Activated CD4-positive, alpha-beta T cell treated with anti-CD3 and anti-CD28 coated beads, Interleukin-2, Interleukin-6, amounts not matched to agents 100 ng/mL and 50 ng/mL, durations not matched to agents 16 hours and 8 hours (primary cell): Measurements from ENCODE around the gene DDX55.
"Not testable (repeated sequence)": the region's sequence is repeated elsewhere in the genome, so short reads cannot be mapped to it uniquely, and the experiment has no call there.

Experiments used
- DNase-seq: peaks from one replicate; pipeline ENCODE4 v3.0.0-alpha.2; 2020

The DDX55 gene, protein sequence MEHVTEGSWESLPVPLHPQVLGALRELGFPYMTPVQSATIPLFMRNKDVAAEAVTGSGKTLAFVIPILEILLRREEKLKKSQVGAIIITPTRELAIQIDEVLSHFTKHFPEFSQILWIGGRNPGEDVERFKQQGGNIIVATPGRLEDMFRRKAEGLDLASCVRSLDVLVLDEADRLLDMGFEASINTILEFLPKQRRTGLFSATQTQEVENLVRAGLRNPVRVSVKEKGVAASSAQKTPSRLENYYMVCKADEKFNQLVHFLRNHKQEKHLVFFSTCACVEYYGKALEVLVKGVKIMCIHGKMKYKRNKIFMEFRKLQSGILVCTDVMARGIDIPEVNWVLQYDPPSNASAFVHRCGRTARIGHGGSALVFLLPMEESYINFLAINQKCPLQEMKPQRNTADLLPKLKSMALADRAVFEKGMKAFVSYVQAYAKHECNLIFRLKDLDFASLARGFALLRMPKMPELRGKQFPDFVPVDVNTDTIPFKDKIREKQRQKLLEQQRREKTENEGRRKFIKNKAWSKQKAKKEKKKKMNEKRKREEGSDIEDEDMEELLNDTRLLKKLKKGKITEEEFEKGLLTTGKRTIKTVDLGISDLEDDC

DNA sequence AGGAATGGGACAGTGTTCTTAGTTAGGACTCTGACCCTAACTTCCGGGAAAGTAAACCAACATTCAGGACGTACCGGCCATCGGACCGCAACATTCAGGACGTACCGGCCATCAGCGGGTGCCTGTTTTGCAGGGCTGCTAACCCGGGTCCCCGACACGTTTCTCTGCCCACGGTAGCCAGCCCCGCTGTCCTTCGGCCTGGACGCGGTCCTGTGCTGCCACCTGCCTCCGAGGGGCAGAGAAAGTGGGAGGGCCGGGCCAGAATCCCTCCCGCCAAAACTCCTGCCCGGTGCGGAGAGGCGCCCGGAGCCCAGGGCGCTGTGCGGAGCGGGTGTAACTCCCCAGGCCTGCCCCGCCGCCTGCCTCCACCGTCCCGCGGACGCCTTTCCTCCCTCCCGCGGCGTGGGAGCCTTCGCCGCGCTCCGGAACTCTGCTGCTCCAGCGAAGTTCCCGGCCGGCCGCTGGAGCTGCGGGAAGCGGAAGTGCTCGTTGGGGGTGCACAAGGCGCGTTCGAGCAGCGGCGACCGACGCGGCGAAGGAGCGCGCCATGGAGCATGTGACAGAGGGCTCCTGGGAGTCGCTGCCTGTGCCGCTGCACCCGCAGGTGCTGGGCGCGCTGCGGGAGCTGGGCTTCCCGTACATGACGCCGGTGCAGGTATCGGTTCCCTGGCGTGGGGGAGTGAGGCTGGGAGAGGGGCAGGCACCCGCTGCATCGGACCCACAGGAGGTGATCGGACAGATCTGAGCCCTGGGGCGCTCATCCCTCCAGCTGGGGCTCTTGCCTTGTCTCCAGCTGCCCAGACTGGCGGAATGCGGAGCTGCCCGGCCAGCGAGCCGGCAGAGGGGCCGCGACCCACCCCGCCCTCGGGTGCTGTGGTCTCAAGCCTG, at the start of gene DDX55:
Gene DDX55 (plus strand): TSS at position 498 of the 888 bp plus-strand sequence. CDS start 50 bp downstream, at position 548.
- DNase-seq, result peak; percentile 90

DNA sequence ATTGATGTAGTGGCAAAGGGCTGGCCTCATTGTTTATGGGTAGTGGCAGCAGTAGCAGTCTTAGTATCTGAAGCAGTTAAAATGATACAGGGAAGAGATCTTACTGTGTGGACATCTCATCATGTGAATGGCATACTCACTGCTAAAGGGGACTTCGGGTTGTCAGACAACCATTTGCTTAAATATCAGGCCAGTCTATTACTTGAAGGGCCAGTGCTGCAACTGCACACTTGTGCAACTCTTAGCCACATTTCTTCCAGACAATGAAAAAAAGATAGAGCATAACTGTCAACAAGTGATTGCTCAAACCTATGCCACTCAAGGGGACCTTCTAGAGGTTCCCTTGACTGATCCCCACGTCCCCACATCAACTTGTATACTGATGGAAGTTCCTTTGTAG, 47.8 kb upstream of the DDX55 start:
- DNase-seq, result not testable (repeated sequence)

DNA sequence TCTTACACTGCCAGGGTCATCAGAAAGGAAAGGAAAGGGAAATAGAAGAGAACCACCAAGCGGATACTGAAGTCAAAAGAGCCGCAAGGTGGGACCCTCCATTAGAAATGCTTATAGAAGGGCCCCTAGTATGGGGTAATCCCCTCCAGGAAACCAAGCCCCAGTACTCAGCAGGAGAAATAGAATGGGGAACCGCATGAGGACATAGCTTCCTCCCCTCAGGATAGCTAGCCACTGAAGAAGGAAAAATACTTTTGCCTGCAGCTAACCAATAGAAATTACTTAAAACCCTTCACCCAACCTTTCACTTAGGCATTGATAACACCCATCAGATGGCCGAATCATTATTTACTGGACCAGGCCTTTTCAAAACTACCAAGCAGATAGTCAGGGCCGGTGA, 47.1 kb upstream of the DDX55 start:
- not testable (repeated sequence) for DNase-seq

DNA sequence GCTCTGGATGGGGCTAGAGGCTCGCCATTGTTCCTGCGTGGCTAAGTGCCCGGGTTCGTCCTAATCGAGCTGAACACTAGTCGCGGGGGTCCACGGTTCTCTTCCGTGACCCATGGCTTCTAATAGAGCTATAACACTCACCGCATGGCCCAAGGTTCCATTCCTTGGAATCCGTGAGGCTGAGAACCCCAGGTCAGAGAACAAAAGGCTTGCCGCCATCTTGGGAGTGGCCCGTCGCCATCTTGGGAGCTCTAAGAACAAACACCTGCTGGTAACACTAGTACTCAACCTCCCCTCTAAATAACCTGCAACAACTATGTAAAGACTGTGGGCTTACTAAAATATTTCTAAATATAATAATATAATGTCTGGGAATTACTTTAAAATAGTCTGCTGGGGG, 43.4 kb upstream of the DDX55 start:
- DNase-seq, result not testable (repeated sequence)

DNA sequence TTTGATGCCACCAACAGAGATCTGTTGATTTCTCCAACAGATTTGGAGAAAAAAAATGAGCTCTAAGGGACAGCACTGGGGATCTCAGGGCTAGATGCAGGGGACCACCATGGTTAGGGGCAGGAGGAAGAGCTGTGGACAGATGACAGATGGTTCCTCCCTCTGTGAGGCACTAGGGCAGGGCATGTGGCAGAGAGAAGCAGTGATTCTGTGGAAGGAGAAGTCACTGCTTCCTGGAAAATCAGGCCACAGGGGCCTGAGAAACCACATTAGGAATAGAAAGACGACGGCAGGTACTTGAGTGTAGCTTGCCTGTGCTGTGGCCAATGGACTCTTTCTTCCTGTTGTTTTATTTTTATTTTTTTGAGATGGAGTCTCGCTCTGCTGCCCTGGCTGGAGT, 42.4 kb upstream of the DDX55 start:
- no peak for DNase-seq

DNA sequence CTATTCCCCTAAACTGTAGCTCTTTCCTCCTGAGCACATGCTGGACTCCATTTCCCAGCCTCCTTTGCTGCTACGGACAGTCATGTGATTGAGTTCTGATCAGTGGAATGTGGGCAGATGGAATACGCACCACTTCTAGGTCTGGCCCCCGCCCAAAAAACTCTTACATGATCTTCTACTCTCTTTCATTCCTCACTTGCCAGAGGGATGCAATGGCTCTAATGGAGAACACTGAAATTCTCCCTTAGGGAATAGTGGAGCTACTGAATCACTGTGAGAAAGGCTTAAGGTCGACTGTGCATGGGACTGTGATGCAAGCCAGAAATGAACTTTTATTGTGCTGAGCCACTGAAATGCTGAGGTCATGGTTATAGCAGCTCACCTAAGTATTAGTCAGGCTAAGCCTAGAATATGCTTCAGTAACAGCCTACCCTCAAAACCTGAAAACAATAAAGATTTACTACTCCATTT, 30.5 kb upstream of the DDX55 start:
- no peak for DNase-seq

DNA sequence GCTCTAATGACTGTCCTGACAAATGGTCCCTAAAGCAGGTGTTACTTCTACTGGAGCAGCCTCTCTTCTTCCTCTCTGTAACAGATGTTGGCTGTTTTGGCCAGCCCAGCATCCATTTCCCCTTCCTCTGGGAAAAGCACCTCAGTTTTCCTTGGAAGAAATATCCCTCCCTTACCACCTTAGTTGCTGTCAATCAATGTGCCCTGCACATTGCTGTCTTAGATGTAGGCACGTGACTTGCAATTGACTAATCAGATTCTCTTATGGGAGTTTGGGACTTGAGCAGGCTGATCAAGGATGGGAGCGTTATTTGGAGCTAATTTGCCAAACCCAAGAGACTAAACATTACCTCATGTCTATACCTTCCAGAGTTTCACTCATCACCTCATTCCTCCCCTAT, 29.5 kb upstream of the DDX55 start:
- no peak for DNase-seq

DNA sequence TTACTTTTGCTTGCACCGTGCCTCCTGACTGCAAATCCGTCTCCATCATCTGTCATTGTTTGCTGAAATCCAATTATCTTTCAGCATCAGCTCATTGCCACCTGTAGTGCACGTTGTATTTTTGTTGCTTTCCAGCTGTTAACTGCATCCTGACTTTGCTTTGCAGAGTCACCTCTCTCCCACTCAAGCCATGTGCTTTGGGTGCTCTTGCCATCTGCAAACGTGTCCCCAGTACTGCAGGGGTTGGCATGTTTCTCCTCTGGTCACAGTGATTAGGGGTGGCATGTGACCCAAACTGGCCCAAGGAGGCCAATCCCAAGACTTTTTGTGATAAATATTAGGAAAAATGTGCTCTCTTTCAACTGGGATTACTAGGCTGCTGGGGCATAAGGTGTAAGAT, 28.0 kb upstream of the DDX55 start:
- no peak for DNase-seq

DNA sequence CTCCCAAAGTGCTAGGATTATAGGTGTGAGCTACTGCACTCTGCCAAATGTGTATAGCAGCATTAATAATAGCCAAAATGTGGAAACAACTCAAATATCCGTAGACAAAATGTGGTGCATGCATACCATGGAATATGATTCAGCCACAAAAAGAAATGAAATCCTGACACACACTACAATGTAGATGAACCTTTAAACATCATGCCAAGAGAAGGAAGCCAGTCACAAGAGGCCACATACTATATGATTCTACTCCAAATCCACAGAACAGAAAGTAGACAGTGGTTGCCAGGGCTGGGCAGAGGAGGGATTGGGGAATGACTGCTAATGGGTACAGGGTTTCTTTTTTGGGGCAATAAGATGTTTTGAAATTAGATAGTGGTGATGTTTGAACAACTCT, 25.3 kb upstream of the DDX55 start:
- no peak for DNase-seq

DNA sequence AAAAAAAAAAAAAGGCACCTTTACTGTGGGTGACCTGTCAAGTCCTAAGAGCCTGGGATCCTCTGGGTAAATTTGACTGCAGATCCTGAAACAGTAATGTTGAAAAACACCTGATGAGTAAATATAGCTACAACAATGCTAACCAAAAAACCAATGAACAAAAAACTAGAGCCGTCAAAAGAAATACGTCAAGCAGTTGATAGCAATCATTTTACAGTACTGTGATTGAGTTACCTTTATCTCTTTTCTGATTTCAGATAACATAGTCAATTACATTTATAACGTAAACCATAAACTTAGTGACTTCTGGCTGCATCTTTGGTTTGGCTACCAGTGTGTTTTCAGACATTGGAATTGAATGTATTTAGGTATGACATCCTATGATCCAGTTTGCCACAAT, 23.7 kb upstream of the DDX55 start:
- no peak for DNase-seq

DNA sequence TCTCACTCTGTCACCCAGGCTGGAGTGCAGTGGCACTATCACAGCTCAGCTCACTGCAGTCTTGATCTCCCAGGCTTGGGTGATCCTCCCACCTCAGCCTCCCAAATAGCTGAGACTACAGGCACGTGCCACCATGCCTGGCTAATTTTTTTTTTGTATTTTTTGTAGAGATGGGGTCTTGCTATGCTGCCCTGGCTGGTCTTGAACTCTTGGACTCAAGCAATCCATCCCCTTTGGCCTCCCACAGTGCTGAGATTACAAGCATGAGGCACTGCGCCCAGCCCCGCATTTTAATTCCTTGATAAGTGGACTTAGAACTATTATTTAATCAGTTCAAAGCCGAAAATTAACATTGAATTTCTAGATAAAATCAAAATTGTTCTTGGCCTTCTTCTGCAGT, 23.1 kb upstream of the DDX55 start:
- DNase-seq, result not testable (repeated sequence)

DNA sequence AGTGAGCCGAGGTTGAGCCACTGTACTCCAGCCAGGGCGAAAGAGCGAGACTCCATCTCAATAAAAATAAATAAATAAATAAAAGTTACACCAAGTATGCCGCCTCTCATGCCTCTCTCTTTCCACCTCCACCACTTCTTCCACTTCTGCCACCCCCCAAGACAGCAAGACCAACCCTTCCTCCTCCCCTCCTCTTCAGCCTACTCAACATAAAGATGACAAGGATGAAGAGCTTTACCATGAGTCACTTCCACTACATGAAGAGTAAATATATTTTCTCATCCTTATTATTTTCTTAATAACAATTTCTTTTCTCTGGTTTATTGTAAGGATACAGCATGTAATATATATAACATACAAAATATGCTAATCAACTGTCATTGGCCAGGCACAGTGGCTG, 21.1 kb upstream of the DDX55 start:
- DNase-seq, result no peak

DNA sequence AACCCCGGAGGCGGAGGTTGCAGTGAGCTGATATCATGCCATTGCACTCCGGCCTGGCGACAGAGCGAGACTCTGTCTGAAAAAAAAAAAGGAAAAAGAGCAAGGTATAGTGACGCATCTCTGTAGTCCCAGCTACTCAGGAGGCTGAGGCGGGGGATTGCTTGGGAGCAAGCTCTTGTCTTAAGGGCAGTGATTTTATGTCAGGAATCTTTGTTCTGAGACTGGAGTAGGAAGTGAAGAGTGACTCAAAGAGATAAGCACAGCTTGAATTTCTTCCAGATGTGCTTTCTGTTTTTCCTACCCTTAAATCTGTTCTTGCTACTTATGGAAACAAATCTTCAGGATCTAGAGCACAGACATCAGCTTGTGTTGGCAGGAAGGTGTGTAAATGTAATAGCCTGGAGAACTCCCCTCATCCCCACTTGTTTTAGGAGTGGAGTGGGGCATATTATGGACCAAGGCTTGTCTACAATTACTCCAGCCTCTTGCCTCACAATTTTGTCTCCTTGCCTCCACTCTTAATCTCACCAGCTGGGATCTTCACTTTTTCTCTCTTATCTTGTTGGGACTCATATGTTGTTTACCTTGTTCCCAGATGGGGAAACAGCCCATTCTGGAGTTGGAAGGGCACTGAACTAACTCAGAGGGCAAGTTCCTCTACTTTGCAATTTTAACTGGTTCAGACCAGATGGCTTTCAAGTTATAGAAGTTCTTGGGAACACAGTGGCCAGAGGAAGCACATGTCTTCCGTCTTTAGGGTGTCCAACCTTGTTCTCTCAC, 10.0 kb upstream of the DDX55 start:
- DNase-seq, result no peak

DNA sequence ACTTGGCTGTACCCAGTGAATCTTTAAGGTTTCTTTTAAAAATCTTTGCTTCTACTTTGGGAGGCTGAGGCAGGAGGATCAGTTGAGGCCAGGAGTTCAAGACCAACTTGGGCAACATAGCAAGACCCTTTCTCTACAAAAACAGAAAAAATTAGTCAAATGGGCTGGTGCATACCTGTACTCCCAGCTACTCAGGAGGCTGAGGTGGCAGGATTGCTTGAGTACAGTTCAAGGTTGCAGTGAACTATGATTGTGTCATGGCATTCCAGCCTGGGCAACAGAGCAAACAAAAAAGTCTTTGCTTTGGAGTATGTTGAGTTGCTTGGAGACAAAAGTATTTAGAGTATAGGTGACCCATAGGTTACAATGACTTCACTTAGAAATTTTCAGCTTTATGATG, 6.2 kb upstream of the DDX55 start:
- no peak for DNase-seq

DNA sequence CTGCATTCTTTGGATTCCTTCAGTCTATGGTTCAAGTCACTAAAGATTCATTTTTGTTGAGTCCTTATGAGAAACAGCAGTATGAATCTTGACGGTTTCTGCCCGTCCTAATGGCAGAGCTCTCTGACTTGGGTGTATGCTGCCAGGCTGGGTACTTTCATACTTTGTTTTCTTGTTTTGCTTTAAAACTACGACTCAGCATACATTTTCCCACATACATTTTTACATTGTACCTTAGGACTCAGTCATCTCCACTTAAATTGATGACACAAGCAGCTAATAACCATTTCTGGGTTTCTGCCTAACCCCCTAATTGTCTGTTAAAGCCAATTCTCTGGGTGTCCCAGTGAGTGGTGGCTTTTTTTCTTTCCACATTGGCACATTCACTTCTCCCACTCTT, 4.8 kb upstream of the DDX55 start:
- no peak for DNase-seq

DNA sequence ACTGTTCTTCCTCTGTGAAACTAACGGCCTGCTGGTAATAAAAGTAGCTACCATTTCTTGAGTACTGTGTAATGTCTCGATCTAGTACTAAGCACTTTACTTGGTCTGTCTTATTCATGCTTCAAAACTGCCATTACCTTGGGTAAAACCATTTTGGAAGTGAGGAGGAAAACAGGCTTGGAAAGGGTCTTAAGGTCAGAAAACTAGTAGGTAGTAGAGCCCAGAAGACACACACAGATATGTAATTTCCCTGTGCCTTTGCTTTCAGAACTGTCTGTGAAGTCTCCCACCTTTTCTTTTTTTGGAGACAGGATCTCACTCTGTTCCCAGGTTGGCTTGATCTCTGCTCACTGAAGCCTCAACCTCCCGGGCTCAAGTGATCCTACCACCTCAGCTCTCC, 3.4 kb upstream of the DDX55 start:
- no peak for DNase-seq

DNA sequence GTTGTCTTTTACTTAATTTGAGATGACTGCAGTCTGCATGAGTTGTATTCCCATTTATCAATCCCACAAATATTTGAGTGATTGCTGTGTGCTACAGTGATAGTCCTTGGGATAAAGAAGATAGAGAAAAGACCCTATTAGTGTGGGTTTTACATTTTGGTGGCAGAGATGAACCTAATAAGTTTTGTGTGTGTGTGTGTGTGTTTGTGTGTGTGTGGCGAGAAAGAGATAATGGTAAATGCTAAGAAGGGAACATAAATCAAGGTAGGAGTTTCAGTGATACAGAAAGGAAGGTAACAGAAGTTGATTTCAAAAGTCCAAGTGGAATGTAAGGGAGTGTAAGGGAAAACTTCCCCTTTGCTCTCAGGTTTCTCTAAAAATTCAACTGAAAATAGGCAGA, 2.6 kb upstream of the DDX55 start:
- no peak for DNase-seq

DNA sequence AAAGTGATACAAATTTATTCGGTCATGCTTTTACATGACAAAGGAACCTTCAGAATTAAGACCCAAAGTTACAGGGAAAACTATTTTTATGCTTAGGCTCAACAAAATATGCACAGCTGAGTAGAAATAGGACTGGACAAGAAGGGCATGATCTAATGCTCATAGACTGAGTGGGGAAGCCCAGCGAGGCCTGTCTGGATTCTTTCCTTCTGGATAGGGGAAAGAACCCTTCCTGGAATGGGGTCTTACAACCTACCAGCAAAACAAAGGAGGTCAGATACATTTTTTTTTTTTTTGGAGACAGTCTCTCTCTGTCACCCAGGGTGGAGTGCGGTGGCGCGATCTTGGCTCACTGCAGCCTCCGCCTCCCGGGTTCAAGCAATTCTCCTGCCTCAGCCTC, 2.2 kb upstream of the DDX55 start:
- DNase-seq, result no peak

DNA sequence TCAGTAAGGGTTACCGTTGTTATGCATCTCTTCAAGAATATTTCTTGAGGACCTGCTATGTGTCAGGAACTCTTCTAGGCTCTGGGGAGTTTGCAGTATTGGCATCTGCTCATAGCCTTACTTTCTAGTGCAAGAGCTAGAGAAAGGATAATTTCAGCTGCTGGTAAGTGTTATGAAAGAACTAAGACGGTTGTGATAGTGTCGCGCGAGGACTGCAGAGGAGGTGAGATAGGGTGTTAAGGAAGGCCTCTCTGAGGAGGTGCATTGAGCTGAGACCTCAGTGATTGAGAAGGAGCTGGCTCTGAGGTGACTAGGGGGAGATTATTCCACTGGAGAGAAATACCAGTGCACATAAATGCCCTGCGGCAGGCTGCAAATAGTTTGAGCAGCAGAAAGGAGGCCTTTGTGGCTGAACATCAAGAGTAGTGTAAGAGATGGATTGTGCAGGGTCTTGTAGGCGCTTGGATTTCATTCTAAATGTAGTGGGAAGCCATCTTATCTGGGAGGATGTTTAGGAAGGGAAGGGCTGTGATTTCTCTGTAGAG, 824 bp downstream of the DDX55 start:
- DNase-seq, result no peak

DNA sequence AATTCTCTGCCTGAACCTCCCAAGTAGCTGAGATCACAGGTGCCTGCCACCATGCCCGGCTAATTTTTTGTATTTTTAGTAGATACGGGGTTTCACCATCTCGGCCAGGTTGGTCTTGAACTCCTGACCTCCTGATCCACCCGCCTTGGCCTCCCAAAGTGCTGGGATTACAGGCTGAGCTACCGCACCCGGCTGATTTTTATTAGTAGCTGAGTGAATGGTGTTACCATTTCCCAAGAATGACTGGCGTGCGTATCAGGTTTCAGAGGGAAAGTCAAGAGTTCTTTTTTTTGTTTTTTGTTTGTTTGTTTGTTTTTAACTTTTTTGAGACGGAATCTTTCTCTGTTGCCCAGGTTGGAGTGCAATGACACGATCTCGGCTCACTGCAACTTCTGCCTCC, 1.6 kb downstream of the DDX55 start:
- not testable (repeated sequence) for DNase-seq

DNA sequence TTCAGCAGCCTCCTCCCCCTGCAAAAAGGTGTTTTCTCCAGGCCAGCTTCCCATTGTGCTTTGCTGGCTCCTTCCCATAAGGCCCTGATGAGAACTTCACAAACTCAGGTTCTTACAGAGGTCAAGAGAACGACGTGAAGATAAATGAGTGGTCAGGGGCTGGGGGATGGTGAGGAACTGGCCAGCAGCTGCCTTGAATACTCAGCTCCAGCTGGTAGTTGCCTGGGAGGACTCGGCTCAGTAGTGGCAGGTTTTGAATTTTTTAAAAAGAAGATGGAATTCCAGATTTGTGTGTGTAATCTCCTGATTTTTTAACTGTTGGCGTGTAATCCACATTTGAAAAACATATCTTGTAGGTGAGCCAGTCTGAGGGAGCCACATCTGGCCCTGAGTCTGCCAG, 5.9 kb downstream of the DDX55 start:
- DNase-seq, result no peak

DNA sequence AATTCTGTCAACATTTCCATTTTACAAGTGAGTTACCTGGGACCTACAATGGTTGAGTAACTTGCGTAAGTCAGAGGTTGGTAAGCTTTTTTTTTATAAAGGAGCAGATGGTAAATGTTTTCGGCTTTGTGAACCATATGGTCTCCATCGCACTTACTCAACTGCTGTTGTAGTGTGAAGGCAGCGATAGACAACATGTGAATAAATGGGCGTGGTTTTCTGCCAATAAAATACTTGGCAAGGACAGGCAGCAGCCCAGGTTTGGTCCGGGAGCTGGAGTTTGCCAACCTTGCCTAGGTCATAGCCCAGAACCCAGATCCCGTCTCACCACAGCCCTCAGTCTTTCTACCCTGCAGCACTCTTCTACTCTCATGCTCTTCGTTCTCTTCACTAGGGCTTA, 6.3 kb downstream of the DDX55 start:
- no peak for DNase-seq

DNA sequence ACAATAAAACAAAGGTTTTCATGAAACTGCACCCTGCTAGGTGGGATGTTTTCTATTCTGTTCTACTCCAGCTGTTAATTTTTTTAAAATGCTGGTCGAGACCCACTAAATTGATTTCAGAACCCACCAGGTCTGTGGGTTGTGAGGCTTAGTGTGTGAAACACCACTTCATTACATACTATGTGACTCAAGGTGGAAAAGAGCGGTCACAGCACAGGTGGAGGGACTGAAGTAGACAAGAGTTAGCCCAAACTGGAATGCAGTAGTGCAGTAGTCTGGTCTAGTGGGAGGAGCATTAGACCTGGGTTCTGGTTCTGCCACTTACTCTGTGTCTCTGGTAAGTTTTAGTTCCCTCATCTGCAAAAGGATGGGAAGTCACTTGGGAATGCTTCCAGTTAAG, 12.2 kb downstream of the DDX55 start:
- DNase-seq, result no peak
